Measurements from ENCODE around the gene DNAJB1. TPM values are rescaled to one million over a fixed set of nuclear protein-coding genes. Genes with fewer than 3 reads are reported as not detected.
A peak's percentile ranks its signal among the peaks of the same experiment; 100 is the strongest.

DNAJB1 gene
- total and polyA plus RNA-seq, 2 of the 13 experiments (the other 11 are each of a cell fraction or from before 2014, with no cell fraction given), result 87.5 to 97.3 TPM

DNA sequence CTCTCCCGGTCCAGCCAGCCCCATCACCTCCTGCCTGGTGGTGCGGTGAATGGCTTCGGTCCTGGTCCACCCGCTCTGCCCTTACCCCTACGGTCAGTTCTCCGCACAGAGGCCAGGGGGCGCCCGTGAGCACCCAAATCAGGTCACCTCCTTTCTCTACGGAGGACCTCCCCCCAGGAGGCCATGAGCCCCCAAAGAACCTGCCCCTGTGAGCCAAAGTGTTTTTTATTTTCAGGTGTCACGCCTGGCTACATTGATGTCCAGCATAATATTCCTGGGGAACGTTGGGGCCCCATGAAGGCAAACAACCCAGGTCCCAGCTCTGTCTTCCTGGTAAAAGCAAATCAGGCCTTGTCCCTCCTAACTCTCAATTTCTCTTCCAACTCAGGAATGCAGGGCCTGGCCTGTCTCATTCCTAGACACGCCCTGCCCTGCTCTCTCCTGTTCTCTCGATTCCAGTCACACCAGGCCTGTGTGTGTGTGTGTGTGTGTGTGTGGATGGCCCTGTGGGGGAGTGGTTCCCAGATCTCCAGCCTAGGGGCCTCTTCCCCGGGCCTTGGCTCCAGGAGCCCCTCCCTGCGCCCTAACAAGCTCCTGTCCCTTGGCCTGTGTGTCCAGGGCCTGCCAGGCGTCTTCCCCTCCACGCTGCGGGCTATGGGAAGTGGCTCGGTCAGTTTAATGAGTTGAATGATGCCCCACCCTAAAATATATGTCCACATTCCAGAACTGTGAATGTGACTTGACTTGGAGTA is 12.5 kb downstream of the DNAJB1 start (continued):
- TF ChIP-seq, protein P1, sequence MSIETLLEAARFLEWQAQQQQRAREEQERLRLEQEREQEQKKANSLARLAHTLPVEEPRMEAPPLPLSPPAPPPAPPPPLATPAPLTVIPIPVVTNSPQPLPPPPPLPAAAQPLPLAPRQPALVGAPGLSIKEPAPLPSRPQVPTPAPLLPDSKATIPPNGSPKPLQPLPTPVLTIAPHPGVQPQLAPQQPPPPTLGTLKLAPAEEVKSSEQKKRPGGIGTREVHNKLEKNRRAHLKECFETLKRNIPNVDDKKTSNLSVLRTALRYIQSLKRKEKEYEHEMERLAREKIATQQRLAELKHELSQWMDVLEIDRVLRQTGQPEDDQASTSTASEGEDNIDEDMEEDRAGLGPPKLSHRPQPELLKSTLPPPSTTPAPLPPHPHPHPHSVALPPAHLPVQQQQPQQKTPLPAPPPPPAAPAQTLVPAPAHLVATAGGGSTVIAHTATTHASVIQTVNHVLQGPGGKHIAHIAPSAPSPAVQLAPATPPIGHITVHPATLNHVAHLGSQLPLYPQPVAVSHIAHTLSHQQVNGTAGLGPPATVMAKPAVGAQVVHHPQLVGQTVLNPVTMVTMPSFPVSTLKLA (IDR thresholded peaks at IDR 0.05), result no peak
- TF ChIP-seq CHD4 (IDR thresholded peaks at IDR 0.05; ENCODE audit: borderline replicate concordance, low read length) (no peak), XRCC5 (optimal IDR thresholded peaks at IDR 0.05; ENCODE audit: low read length) (peak; percentile 74), NRL (CRISPR knock-in tag; IDR thresholded peaks at IDR 0.05; ENCODE audit: borderline replicate concordance) (no peak), SMC3 (IDR thresholded peaks at IDR 0.05; ENCODE audit: low read length) (peak; percentile 51), CREB1 (IDR thresholded peaks at IDR 0.05) (no peak), CREB1 (CRISPR knock-in tag; IDR thresholded peaks at IDR 0.05) (no peak), TAF15 (IDR thresholded peaks at IDR 0.05; ENCODE audit: low read depth, low read length, poor library complexity, severe bottlenecking) (no peak), GFI1 (CRISPR knock-in tag; IDR thresholded peaks at IDR 0.05; ENCODE audit: borderline replicate concordance) (peak; percentile 41; the same call in 1 of the 2 replicates)
- TF ChIP-seq, protein P2, sequence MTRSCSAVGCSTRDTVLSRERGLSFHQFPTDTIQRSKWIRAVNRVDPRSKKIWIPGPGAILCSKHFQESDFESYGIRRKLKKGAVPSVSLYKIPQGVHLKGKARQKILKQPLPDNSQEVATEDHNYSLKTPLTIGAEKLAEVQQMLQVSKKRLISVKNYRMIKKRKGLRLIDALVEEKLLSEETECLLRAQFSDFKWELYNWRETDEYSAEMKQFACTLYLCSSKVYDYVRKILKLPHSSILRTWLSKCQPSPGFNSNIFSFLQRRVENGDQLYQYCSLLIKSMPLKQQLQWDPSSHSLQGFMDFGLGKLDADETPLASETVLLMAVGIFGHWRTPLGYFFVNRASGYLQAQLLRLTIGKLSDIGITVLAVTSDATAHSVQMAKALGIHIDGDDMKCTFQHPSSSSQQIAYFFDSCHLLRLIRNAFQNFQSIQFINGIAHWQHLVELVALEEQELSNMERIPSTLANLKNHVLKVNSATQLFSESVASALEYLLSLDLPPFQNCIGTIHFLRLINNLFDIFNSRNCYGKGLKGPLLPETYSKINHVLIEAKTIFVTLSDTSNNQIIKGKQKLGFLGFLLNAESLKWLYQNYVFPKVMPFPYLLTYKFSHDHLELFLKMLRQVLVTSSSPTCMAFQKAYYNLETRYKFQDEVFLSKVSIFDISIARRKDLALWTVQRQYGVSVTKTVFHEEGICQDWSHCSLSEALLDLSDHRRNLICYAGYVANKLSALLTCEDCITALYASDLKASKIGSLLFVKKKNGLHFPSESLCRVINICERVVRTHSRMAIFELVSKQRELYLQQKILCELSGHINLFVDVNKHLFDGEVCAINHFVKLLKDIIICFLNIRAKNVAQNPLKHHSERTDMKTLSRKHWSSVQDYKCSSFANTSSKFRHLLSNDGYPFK (CRISPR knock-in tag; IDR thresholded peaks at IDR 0.05; ENCODE audit: borderline replicate concordance), result no peak
- TF ChIP-seq, protein P3, sequence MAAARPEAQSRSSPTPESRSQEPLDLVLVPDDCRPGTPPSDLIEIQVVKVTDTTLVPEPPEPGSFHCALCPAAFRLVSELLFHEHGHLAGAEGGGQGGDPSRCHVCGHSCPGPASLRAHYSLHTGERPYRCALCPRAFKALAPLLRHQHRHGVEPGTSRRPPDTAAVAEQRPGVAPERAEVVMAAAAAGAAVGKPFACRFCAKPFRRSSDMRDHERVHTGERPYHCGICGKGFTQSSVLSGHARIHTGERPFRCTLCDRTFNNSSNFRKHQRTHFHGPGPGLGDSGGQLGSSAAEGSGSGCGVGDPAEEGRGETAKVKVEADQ (CRISPR knock-in tag; IDR thresholded peaks at IDR 0.05; ENCODE audit: borderline replicate concordance), result no peak
- TF ChIP-seq, protein P4, sequence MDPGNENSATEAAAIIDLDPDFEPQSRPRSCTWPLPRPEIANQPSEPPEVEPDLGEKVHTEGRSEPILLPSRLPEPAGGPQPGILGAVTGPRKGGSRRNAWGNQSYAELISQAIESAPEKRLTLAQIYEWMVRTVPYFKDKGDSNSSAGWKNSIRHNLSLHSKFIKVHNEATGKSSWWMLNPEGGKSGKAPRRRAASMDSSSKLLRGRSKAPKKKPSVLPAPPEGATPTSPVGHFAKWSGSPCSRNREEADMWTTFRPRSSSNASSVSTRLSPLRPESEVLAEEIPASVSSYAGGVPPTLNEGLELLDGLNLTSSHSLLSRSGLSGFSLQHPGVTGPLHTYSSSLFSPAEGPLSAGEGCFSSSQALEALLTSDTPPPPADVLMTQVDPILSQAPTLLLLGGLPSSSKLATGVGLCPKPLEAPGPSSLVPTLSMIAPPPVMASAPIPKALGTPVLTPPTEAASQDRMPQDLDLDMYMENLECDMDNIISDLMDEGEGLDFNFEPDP (CRISPR knock-in tag; conservative IDR thresholded peaks at IDR 0.05), result no peak
- TF ChIP-seq, protein P5, sequence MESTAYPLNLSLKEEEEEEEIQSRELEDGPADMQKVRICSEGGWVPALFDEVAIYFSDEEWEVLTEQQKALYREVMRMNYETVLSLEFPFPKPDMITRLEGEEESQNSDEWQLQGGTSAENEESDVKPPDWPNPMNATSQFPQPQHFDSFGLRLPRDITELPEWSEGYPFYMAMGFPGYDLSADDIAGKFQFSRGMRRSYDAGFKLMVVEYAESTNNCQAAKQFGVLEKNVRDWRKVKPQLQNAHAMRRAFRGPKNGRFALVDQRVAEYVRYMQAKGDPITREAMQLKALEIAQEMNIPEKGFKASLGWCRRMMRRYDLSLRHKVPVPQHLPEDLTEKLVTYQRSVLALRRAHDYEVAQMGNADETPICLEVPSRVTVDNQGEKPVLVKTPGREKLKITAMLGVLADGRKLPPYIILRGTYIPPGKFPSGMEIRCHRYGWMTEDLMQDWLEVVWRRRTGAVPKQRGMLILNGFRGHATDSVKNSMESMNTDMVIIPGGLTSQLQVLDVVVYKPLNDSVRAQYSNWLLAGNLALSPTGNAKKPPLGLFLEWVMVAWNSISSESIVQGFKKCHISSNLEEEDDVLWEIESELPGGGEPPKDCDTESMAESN (CRISPR knock-in tag; conservative IDR thresholded peaks at IDR 0.05), result no peak
- TF ChIP-seq, protein P6, sequence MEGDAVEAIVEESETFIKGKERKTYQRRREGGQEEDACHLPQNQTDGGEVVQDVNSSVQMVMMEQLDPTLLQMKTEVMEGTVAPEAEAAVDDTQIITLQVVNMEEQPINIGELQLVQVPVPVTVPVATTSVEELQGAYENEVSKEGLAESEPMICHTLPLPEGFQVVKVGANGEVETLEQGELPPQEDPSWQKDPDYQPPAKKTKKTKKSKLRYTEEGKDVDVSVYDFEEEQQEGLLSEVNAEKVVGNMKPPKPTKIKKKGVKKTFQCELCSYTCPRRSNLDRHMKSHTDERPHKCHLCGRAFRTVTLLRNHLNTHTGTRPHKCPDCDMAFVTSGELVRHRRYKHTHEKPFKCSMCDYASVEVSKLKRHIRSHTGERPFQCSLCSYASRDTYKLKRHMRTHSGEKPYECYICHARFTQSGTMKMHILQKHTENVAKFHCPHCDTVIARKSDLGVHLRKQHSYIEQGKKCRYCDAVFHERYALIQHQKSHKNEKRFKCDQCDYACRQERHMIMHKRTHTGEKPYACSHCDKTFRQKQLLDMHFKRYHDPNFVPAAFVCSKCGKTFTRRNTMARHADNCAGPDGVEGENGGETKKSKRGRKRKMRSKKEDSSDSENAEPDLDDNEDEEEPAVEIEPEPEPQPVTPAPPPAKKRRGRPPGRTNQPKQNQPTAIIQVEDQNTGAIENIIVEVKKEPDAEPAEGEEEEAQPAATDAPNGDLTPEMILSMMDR (CRISPR knock-in tag; IDR thresholded peaks at IDR 0.05), result peak; percentile 88
- TF ChIP-seq, protein P7, sequence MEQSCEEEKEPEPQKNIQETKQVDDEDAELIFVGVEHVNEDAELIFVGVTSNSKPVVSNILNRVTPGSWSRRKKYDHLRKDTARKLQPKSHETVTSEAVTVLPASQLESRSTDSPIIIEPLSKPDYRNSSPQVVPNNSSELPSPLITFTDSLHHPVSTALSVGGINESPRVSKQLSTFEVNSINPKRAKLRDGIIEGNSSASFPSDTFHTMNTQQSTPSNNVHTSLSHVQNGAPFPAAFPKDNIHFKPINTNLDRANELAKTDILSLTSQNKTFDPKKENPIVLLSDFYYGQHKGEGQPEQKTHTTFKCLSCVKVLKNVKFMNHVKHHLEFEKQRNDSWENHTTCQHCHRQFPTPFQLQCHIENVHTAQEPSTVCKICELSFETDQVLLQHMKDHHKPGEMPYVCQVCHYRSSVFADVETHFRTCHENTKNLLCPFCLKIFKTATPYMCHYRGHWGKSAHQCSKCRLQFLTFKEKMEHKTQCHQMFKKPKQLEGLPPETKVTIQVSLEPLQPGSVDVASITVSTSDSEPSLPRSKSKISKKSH (CRISPR knock-in tag; IDR thresholded peaks at IDR 0.05; ENCODE audit: borderline replicate concordance), result no peak
